ENCODE data around the gene MLLT11. TPM values are rescaled to one million over a fixed set of nuclear protein-coding genes. Genes with fewer than 3 reads are reported as not detected.

Gene MLLT11
- total RNA-seq, 2 donors from 2014 or later, result 0.42 to 1.3 TPM

- peak overlapping the region; percentile 1 for H3K4me3 ChIP-seq
- H3K27me3 ChIP-seq, result no peaks in the 10 kb centered on the region
- no peaks in the 10 kb centered on the region for H3K9me3 ChIP-seq
- H3K4me1 ChIP-seq, result peaks cover 7% of the 10 kb centered on the region
- H3K9ac ChIP-seq (ENCODE audit: low read depth in 2 of 2, low read length in 2 of 2), result peak overlapping the region; percentile 5 to 58
- H3K36me3 ChIP-seq, result peaks cover 34% of the 10 kb centered on the region
- TF ChIP-seq CTCF (IDR thresholded peaks at IDR 0.05), result no peak
- peak; percentile 32 for DNase-seq
- peak overlapping the region; percentile 91 for H3K27ac ChIP-seq
- intact Hi-C loops (cut with DNase I), result loop anchor here (5.0 kb wide), 1 partner anchor 49 kb away; the partner anchor contains the start of genes MINDY1 and PRUNE1
Observed at GRCh38 chr1:151056149-151056548, 4.0 kb upstream of the MLLT11 start.

- H3K4me3 ChIP-seq, result peak overlapping the region; percentile 88
- H3K9me3 ChIP-seq, result no peaks in the 10 kb centered on the region
- no peak for TF ChIP-seq CTCF (IDR thresholded peaks at IDR 0.05)
- H3K36me3 ChIP-seq, result peaks cover 19% of the 10 kb centered on the region
- intact Hi-C loops (cut with DNase I), result loop anchor here (5.0 kb wide), 1 partner anchor 51 kb away; the partner anchor contains the start of genes MINDY1 and PRUNE1
- peaks cover 7% of the 10 kb centered on the region for H3K4me1 ChIP-seq
- peak overlapping the region; percentile 91 for H3K27ac ChIP-seq
- H3K9ac ChIP-seq (ENCODE audit: low read depth in 2 of 2, low read length in 2 of 2), result peak overlapping the region; percentile 93 to 98
- no peaks in the 10 kb centered on the region for H3K27me3 ChIP-seq
- DNase-seq, result peak; percentile 67
Observed at GRCh38 chr1:151058692-151059091, 1.5 kb upstream of the MLLT11 start.

GRCh38 chr1:151059109-151060006, 839 bp upstream of the MLLT11 start, which contains the start of gene CDC42SE1:
TSS of gene CDC42SE1 (minus strand) at chr1:151059622. CDS start at chr1:151055730, 3,892 bp downstream.
- DNase-seq, result peak; percentile 83
- Histone ChIP-seq H3K27ac (peak within 1 kb of the TSS; percentile 91), H3K9me3 (no peaks in the 10 kb centered on the region), H3K4me3 (peak within 1 kb of the TSS; percentile 88), H3K4me1 (peaks cover 7% of the 10 kb centered on the region), H3K9ac (ENCODE audit: low read depth in 2 of 2, low read length in 2 of 2) (peak within 1 kb of the TSS; percentile 93 to 98), H3K27me3 (no peaks in the 10 kb centered on the region), H3K36me3 (peaks cover 13% of the 10 kb centered on the region)
- TF ChIP-seq CTCF (IDR thresholded peaks at IDR 0.05), result peak; percentile 83
- intact Hi-C loops (cut with DNase I), result loop anchor here (5.0 kb wide), 1 partner anchor 52 kb away; the partner anchor contains the start of genes MINDY1 and PRUNE1

- Histone ChIP-seq H3K9ac (ENCODE audit: low read depth in 2 of 2, low read length in 2 of 2) (no peak overlapping the region), H3K4me1 (peaks cover 7% of the 10 kb centered on the region), H3K9me3 (no peaks in the 10 kb centered on the region), H3K27me3 (no peaks in the 10 kb centered on the region), H3K36me3 (no peaks in the 10 kb centered on the region), H3K4me3 (peak overlapping the region; percentile 88), H3K27ac (no peak overlapping the region)
- intact Hi-C loops (cut with DNase I), result no loop called here
- DNase-seq, result no peak
- no peak for TF ChIP-seq CTCF (IDR thresholded peaks at IDR 0.05)
Observed at GRCh38 chr1:151060657-151061421, 642 bp downstream of the MLLT11 start.

GRCh38 chr1:151061704-151062103, 1.5 kb downstream of the MLLT11 start:
- no peaks in the 10 kb centered on the region for H3K9me3 ChIP-seq
- no peak overlapping the region for H3K9ac ChIP-seq (ENCODE audit: low read depth in 2 of 2, low read length in 2 of 2)
- H3K4me3 ChIP-seq, result no peak overlapping the region
- H3K36me3 ChIP-seq, result no peaks in the 10 kb centered on the region
- intact Hi-C loops (cut with DNase I), result no loop called here
- DNase-seq, result no peak
- H3K4me1 ChIP-seq, result peaks cover 5% of the 10 kb centered on the region
- H3K27me3 ChIP-seq, result no peaks in the 10 kb centered on the region
- no peak for TF ChIP-seq CTCF (IDR thresholded peaks at IDR 0.05)
- no peak overlapping the region for H3K27ac ChIP-seq
